ENCODE results near the gene SLC16A13.
"Not testable (repeated sequence)": the region's sequence is repeated elsewhere in the genome, so short reads cannot be mapped to it uniquely, and the experiment has no call there.

Gene SLC16A13, protein sequence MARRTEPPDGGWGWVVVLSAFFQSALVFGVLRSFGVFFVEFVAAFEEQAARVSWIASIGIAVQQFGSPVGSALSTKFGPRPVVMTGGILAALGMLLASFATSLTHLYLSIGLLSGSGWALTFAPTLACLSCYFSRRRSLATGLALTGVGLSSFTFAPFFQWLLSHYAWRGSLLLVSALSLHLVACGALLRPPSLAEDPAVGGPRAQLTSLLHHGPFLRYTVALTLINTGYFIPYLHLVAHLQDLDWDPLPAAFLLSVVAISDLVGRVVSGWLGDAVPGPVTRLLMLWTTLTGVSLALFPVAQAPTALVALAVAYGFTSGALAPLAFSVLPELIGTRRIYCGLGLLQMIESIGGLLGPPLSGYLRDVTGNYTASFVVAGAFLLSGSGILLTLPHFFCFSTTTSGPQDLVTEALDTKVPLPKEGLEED

DNA sequence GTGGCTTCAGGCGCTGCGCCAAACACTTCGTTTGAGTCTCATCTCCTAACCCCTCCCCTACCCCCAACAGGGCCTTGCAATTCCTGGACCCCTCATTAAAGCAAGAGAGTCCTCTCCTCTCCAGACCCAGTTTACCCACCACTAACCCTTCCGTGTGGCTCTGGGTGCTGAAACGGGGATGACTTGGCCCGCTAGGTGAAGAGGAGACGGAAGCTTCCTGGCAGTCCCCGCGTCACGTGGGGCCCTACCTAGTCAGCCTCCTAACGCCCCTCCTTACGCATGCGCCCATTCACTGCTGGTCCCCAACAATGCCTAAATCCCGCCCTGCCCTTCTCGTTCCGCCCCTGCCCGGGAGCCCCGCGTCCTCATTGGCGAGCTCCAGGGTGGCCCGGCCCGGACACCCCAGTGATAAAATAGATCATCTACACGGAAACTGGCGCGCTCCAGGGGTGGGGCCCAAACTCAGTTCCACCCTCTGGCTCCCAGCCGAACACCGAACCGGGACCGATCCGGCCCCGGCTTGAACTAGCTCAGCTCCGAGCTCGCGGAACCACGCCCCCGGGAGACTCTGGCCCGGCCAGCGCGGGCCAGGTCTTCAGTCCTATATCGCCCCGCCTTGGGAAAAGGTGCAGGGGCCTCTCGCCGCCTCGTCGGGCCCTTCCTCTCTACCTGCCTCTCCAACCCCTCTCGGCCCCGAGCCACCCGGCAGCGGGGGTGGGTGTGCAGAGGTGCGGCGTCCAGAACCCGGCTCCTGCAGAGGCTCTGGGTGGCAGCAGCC lies at the start of gene SLC16A13:
TSS of gene SLC16A13 (plus strand) at position 425 of the 778 bp plus-strand sequence. CDS start 368 bp downstream, outside the sequence.
- peak; percentile 93 to 99 (median 96) for DNase-seq (ENCODE audit: low read depth in 4 of 4, low spot score in 1 of 4)

DNA sequence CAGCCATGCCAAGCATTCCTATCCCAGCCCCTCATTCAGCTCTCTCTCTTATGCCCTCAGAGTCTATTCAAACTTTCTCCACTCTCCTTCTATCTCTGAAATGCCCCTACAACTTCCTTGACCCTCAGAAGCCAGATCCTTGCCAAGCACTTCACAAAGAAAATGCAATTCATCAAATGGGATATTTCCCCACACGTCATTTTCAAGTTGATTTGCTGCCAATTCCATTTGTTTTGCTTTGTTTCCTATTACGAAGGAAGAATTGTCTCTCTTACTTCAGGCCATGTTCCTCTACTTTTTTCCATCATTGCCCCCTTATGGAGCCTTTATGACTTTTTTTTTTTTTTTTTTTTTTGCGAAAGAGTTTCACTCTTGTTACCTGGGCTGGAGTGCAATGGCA lies 49.1 kb upstream of the SLC16A13 start:
- DNase-seq (ENCODE audit: low read depth in 4 of 4, low spot score in 1 of 4), result no peak

DNA sequence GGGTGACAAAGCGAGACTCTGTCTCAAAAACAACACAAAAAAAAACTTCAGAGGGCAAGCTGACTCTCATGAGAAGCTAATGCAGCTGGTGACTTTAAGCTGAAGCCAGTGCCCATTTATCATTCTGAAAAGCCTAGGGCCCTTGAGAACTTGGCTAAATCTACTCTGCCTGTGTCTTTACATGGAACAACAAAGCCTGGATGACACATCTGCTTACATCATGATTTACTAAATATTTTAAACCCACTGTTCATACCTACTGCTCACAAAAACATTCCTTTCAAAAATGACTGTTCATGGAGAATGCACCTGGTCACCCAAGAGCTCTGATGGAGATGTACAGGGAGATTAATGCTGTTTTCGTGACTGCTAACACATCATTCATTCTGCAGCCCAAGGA lies 46.0 kb upstream of the SLC16A13 start:
- no peak for DNase-seq (ENCODE audit: low read depth in 4 of 4, low spot score in 1 of 4)

DNA sequence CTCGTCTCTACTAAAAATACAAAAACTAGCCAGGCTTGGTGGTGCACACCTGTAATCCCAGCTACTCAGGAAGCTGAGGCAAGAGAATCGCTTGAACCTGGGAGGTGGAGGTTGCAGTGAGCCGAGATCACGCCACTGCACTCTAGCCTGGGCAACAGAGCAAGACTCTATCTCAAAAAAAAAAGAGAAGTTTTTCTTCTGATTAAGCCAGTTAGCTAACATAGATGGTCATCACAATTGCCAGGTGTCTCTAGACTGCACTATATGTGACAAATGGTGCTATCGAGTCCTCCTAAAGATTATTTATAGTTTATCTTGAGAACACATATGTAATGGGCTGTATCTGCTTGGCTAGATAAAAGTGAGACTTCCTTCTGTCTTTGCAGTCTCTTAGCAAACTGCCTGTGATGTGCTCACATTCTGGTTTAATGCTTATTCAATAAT lies 42.2 kb upstream of the SLC16A13 start:
- not testable (repeated sequence) for DNase-seq (ENCODE audit: low read depth in 4 of 4, low spot score in 1 of 4)

DNA sequence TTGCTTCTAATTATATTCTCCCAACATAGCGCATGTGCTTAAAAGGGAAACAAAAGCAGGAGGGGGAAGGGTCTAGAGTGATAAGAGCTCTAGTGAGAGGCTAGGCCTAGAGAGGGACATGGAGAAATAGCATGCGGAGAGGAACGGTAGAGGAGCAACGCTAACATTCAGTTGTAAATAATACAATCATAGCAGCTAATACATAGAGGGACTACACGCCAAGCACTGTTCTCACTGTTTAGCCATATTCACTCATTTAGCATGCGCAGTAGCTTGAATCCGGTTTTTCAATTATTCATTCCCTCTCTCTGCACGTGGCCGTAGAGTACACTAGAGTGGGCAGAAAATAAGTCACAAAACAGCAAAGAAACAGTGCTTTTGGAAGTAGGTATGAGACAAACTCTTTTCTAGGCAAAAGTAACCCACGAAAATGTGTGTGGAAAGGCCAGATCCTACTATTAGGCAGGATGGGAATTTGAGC lies 41.7 kb upstream of the SLC16A13 start:
- no peak for DNase-seq (ENCODE audit: low read depth in 4 of 4, low spot score in 1 of 4)

DNA sequence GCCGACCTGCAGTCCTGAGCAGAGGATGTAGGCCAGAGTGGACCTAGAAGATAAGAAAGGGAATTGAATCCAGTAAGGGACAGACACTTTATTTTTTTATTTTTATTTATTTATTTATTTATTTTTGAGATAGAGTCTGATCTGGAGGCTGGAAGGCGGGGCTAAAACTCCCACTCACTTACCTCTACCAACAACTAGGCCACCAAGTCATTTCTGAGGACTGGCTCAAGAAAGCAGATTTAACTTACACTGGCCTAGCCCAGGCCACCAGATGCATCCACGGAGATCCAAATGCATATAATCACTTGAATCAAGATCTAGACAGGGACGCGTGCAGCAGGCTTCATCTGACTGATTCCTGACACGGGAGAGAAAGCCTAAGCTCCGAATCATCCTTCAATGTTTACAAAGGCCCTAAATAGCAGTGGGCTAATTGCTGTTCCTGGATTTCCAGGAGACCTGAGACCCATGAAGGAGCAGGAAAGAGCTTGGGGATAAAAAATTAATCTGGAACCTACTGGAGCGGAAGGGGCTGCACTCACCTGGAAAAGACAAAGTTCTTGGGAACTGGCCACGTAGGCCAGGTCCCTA lies 41.1 kb upstream of the SLC16A13 start:
- no peak for DNase-seq (ENCODE audit: low read depth in 4 of 4, low spot score in 1 of 4)

DNA sequence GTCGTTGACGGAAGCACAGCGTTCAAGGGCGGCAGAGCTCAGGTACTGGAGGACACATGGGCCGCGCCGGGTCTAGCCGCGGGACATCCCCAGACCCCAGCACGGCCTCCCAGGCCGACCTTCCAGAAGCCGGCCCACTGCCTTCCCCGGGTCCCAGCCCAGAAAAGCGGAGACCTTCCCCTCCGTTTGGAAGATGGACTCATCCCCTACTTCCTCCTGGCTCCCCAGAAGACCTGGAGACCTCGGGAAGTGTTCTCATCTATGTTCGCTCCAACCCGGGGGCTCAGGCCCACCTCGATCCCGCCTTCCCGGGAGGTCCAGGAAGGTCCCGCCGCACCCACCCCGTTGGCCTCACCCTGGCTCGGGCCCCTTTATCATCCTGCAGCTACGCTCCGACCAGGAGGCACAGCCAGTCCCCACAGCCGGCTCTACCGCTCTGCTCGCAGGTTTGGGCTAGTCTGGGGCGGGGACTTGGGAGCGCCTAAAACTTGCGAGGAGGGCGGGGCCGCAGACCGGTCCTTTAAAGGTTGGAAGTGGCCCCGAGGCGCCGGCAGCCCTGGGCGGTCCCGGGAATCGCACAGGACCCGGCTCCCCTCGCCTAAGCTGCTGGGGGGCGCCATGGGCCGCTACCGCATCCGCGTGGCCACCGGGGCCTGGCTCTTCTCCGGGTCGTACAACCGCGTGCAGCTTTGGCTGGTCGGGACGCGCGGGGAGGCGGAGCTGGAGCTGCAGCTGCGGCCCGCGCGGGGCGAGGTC lies 40.1 kb upstream of the SLC16A13 start, which contains the start of gene ALOX12:
TSS of gene ALOX12 (plus strand) at position 550 of the 756 bp plus-strand sequence. CDS start at position 619, 69 bp downstream.
- no peak for DNase-seq (ENCODE audit: low read depth in 4 of 4, low spot score in 1 of 4)

DNA sequence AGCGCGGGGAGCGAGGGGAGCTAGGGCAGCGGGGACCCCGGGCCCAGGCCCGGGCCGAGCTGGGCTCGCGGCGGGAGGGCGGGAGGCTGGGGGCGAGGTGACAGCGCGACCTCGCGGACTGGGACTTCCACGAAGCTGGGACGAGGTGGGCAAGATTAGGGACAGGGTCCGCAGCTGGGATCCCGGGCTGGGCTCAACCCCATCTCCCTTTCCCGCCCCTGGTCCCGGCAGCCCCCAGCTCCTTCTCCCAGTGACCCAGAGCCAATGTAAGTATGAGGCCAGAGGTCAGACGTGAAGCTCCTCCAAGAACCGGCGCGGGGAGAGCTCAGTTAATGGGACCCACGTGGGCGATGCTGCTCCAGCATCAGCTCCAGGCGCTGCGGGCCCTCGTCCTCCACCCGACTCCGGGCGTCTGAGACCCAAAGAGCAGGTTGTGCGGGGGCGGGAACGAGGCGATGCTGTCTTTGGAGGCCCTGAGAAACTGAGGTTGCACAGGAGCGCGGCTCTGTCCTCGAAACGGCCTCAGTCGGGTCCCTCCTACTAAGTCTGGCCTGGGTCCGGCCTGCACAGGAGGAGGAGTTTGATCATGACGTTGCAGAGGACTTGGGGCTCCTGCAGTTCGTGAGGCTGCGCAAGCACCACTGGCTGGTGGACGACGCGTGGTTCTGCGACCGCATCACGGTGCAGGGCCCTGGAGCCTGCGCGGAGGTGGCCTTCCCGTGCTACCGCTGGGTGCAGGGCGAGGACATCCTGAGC lies 39.4 kb upstream of the SLC16A13 start:
- no peak for DNase-seq (ENCODE audit: low read depth in 4 of 4, low spot score in 1 of 4)

DNA sequence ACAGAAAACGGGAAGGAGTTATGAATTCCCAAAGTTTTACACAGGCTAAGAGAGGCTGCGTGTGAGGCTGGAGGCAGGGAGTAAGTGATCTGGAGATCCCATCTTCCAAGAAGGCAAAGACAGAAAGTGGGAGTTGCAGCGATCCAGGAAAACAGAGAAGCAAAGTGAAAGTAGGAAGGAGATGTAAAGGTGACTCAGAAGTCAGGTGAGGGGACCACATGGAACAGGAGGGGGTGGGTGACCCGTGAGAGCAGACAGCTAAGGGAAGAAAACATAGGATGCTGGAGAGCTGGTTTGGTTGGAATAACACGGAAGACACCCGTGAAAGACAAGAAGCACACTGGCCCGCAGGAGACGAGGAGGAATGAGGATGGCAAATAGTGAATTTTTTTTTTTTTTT lies 38.6 kb upstream of the SLC16A13 start:
- DNase-seq (ENCODE audit: low read depth in 4 of 4, low spot score in 1 of 4), result no peak

DNA sequence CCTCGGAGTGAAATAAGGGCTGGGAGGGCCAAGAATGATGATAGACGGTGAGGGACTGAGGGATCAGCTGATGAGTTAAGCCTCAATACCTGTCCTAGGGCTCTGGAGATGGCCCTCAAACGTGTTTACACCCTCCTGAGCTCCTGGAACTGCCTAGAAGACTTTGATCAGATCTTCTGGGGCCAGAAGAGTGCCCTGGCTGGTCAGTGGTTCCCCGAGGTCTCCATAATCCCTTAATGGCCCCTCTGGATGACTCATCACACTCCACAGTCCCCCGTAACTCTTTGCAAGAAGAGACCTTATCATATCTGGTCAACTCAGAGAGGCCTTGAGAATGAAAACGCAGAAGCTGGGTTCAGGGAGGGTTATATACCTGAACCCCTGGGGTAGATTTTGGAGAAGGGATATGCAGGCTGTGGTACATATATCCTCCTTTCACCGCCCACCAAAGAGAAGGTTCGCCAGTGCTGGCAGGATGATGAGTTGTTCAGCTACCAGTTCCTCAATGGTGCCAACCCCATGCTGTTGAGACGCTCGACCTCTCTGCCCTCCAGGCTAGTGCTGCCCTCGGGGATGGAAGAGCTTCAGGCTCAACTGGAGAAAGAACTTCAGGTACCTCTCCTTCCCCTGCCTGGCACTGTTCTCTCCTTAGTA lies 36.8 kb upstream of the SLC16A13 start:
- DNase-seq (ENCODE audit: low read depth in 4 of 4, low spot score in 1 of 4), result no peak

DNA sequence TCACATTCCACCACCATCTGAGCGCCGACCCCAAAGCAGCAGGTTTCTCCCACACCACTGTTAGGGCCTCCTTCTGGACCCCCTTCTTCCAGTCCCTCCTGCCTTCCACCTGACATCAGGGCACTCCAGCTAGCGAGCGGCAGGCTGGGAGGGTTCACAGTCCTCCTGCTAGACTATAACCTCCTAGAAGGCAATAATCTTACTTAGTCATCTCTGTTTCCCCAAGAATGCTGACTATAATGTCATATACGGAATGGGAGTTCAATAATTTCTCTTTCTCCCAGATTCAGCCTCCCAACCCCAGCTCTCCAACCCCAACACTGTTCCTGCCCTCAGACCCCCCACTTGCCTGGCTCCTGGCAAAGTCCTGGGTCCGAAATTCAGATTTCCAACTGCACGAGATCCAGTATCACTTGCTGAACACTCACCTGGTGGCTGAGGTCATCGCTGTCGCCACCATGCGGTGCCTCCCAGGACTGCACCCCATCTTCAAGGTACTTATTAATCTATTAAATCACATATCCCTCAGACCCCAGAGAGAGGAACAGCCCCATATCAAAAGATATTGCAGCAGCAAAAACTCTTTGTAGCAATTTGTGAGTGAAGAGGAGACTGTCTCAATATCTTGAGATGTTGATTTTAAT lies 34.4 kb upstream of the SLC16A13 start:
- DNase-seq (ENCODE audit: low read depth in 4 of 4, low spot score in 1 of 4), result no peak

DNA sequence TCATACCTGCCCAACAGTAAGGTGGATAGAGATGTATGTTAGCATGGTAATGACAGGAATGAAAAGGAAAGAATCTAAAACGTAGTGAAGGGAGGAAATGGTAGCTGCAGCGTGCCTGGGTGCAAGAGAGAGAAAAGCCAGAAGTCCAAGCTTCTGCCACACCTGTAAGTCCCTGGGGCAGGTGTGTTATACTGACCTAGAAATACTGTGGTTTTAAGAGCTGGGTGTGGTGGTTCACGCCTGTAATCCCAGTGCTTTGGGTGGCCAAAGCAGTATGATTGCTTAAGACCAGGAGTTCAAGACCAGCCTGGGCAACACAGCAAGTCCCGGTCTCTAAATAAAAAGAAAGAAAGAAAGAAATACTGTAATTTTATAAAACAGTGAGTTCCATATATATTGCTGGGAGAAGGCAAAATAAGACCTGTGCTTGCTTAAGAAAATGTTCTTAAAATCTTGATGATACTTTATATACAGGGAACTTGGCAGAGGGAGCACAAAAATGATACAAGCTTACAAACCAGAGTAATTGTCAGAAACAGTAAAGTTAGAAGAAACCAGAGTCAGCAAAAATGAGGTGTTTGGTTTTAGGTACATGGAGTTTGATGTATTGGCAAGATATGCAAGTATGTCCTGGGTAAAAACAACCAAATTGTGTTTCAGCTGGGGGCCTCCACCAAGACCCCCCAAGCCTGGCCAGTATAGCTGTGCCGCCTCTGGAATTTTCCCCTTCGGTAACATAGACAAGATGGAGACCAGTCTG lies 33.3 kb upstream of the SLC16A13 start:
- no peak for DNase-seq (ENCODE audit: low read depth in 4 of 4, low spot score in 1 of 4)

DNA sequence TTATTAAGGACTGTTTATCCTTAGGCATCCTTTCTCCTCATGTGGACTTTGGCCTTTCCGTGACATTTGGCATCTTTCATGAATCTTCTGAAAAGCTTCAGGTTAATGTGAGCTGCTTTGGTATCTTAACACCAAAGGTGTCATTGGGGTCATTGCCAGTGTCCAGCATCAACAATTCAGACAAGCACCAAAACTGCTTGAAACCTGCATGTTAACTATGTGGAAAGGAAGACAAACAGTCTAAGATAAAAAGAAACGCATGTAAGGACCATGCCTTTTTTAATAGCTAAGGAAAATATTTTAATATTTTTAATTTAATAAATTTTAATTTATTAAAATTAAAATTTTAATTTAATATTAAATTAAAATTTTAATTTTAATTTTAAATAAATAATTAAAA lies 32.1 kb upstream of the SLC16A13 start:
- DNase-seq (ENCODE audit: low read depth in 4 of 4, low spot score in 1 of 4), result no peak

DNA sequence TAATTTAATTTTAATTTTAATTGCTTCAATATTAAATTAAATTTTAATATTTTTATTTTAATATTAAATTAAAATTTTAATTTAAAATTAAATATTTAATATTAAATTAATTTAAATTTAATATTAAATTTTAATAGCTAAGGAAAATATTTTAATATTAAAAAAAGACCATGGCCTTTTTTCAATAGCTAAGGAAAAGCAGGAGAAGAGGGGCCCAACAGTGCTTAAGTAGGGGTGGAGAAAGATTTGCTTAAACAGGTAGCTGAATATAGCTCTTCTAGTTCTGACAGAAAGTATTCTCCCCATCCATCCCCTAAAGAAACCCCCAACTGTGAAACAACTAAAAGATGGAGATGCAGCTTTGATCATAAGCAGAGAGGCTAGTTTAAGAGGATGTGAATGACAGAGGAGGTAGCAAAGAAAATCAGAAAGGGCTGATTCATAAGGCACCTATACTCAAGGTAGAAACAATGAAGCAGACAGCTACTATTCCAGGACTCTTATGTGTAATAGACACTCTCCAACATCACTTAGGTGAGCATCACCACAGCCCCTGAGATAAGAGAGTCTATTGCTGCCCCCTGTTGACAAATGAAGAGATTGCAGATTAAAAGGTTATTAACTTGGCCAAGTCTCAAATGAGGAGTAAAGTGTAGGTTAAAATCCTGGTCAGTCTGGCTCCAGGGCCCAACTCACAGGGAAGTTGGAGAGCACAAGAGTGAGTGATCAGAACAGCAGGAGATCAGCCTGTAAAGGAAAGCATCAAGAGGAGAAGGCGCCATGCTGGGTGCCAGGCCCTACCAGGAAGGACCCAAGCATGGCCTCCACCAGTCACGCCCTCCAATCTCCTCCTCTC lies 31.2 kb upstream of the SLC16A13 start:
- DNase-seq (ENCODE audit: low read depth in 4 of 4, low spot score in 1 of 4), result no peak

DNA sequence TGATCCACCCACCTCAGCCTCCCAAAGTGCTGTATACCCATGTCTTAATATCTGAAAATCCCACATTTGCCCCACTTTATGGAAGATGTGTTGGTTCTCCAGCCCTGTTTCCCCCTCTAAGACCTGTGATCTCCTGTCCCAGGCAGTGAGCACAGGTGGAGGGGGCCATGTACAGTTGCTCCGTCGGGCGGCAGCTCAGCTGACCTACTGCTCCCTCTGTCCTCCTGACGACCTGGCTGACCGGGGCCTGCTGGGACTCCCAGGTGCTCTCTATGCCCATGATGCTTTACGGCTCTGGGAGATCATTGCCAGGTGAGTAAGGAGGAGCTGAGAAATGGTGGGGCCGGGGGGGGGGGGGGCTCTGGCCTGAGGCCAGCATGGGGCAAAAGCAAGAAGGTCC lies 30.1 kb upstream of the SLC16A13 start:
- no peak for DNase-seq (ENCODE audit: low read depth in 4 of 4, low spot score in 1 of 4)

DNA sequence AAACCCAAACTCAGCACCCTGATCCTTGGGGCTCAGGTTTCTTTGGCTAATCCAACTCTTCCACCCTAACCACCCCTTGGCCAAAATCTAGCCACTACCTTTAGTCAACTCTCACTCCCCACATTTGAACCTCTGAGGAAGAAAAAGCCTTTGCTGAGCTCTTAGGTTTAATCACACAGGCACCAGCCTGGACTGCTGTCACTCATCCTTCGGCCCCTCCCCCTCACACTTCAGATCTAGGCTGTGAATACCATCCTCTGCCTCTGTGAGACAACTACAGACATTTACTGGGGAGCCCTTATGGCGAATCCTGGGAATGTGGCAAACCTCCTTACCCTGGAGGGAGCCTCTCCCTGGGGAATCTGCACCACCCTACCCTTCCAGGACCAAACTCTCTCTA lies 28.7 kb upstream of the SLC16A13 start:
- no peak for DNase-seq (ENCODE audit: low read depth in 4 of 4, low spot score in 1 of 4)

DNA sequence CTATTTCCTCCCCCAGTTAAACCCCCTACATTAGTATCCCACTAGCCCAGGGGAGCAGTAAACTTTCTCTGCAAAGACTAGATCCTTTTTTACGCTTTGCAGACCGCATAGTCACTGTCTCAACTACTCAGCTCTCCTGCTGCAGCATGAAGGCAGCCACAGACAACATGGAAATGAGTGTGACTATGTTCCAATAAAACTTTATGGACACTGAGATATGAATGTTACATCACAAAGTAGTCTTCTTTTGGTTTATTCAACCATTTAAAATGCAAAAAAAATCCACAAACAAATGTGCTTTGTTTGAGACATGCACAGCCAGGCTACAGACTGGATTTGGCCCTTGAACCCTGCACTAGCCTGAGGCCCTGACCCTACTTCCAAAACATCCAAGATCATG lies 25.3 kb upstream of the SLC16A13 start:
- DNase-seq (ENCODE audit: low read depth in 4 of 4, low spot score in 1 of 4), result no peak
